HG03469 (cell line): ENCODE results near the gene TPST2.

Experiments used
- ATAC-seq: cut with Tn5 transposase; IDR thresholded peaks from one replicate; pipeline ENCODE4 v1.9.1; 2021; ENCODE audit warnings: mild to moderate bottlenecking, moderate library complexity, moderate number of reproducible peaks; ENCODE audit not compliant: unreplicated experiment

The TPST2 gene

DNA sequence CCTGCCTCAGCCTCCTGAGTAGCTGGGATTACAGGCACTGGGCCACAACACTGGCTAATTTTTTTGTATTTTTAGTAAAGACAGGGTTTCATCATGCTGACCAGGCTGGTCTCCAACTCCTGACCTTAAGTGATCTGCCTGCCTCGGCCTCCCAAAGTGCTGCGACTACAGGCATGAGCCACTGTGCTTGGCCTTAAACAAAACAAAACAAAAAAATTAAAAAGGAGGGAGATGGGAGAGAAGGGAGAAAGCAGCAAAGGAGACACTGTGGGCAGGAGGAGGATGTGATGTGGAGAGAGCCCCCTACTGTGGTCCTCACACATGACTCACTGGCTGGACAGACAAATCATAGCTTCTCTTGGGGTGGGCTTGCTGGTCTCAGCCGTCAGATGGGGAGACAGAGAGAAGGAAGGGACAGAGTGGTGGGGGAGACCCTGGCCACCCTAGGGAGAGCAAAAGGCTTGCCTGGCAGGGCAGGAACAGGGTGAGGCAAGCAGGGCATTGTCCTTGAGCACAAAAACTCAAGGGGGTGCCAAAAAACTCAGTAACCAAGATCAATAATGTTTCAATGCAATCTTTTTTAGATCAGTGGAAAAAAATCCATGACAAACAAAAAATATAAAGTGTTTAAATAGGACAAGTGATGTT is 31.6 kb downstream of the TPST2 start:
- no peak for ATAC-seq

DNA sequence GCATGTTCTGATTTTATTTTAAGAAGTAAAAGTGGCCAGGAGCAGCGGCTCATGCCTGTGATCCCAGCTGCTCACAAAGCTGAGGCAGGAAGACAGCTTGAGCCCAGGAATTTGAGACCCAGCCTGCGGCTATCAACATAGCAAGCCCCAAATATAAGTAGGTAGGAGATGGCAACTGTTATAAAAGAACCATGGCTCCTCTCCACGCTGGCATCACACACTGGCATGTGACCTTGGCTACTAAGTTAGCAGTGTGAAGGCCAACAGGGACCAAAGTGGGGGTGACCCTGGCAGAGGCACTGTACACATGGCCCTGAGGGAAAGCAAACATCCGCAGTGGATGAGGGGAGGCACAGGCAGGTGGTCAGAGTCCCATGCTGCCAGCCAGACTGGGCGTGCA is 33.0 kb downstream of the TPST2 start:
- no peak for ATAC-seq

DNA sequence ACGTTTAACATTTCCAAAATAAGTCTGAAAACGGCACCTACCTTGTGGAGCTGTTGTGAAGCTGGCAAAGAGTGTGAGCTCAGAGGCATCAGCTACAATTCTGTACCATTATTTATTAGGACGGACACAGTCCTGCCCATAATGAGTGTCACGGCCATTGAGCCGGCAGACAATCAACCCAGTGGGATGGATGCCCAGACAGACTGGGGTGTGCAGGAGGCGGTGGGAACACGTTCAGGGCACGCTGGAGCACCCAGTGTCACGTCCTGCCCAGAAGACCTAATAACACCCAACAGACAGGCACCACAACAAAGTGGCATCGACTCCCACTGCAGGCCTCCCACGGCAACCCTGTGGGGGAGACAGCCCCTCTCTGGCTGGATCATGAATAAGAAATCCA is 34.5 kb downstream of the TPST2 start:
- ATAC-seq: no peak

DNA sequence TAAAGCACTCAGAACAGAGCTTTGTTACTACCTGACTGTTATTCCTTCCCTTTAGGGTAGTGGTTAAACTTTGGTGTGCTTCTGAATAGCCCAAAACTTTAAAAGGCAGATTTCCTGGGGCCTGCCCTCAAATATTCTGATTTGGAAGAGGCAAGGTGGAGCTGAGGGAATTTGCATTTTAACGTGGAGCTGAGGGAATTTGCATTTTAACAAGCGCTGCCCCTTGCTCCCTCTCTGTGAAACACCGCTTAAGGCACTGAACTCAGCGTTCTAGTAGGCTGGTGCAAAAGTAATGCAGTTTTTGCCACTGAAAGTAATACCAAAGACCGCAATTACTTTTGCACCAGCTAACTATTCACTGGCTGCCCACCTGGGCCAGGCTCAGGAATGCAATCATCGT is 35.0 kb downstream of the TPST2 start:
- no peak for ATAC-seq

DNA sequence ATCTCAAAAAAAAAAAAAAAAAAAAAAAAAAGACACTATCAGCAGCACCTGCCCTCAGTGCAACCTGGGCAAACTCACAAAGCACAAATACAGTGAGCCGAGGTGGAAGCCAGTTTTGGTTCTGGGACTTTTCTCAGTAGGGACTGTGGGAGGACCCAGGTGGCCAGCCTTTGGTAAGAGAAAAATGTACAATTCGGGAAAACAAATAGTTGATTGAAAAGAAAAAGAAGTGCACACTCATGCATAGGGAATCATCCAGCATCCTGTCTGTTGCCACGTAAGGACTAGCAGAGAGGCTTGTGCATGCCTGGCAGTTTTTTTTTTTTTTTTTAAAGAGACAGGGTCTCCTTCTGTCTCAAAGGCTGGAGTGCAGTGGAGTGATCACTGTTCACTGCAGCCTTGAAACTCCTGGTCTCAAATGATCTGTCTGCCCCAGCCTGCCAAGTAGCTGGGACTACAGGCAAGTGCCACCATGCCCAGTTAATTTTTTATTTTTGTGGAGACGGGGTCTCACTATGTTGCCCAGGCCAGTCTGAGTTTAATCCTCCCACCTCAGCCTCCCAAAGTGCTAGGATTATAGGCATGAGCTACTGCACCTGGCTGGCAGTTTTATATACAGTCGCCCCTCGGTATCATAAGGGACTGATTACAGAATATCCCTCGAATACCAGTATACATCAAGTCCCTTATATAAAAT is 36.7 kb downstream of the TPST2 start:
- ATAC-seq: no peak

DNA sequence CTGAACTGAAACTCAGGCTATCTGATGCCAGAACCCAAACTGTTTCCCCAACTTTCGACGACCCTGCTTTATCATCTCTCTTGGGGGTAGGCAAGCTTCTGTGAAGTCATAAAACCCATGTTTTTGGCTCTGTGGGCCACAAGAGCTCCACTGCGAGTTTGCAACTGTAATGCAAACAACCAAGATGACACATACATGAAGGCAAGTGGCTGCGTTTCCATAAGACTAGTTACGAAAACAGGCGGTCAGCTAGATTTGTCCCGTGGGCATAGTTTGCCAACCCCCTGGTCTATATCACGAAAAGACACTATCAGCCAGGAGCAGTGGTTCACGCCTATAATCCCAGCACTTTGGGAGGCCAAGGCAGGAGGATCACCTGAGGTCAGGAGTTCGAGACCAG is 37.5 kb downstream of the TPST2 start:
- no peak for ATAC-seq

DNA sequence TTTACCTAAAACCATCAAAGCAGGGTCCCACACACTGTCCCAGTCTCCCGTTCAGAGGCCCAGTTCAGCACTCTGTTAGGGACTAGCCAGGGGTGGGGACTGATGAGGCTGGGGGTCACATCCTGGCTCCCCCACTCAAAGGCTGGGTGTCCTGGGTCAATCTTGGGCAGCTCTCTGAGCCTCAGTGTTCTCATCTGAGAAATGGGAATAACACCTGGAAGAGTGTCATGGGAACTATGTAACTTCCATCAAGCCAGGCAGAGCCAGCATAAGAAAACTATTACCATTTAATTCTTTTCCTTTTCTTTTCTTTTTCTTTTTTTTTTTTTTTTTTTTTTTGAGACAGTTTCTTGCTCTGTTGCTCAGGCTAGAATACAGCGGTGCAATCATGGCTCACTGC is 38.4 kb downstream of the TPST2 start:
- ATAC-seq: no peak

DNA sequence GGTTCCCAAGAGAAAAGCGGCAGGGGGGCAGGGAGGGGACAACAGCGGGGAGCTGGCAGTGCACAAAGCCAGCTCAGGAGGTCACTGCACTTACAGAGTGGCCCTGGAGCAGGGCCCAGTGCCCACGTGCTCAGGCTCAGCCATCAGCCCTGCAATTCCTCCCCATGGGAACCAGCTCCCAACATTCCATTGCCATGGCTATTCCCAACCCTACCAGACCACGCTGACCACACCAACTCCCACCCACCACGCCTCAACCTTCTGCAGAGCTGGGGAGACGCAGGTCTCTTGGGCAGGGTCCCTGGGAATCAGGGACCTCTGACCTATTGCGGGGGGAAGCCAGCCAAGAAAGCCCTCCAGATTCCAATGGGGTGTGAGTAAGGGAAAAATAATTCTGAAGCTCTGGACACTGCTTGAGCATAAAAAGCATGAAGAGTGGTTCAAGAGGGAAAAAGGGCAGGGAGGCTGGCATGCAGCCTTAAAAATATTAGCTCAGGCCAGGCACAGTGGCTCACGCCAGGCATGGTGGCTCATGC is 39.4 kb downstream of the TPST2 start:
- ATAC-seq: no peak

DNA sequence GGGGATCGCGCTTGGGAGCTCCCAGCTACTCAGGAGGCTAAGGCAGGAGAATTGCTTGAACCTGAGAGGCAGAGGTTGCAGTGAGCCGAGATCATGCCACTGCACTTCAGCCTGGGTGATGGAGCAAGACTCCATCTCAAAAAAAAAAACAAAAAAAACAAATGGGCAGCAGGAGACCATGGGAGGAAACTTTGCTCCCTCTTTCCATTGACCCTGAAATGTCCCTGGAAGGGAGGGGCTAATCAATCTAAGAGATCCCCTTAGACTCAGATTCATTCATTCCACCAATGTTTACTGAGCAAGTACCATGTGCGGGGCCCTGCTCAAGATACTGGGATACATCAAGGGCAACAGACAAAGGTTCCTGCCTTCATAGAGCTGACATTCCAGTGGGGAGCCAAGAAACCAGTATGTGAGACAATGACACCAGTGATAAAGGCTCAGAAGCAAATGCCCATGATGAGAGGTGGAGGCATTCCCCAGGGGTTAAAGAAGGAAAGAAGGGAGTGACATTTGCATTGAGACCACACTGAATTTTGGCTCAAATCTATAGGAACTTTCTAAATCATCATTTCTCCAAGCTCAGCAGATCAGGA is 39.9 kb downstream of the TPST2 start:
- no peak for ATAC-seq

DNA sequence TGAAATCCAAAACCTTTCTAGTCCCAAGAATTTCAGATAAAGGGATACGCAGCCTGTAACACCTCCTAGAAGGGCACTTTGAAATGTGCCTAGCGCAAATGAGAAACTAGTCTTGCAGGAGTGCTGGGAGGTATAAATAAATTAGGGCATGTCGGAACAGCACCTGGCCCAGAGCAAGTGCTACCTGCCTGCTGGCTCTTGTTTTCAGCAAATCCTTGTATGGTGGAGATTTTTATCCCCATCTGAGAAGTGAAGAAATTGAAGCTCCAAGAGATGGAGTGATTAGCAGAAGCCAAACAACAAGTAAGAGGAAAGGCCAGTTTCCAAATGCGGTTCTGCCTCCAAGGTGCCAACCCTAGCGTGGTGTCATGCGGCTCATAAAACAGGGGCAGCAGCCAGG is 40.9 kb downstream of the TPST2 start:
- no peak for ATAC-seq

DNA sequence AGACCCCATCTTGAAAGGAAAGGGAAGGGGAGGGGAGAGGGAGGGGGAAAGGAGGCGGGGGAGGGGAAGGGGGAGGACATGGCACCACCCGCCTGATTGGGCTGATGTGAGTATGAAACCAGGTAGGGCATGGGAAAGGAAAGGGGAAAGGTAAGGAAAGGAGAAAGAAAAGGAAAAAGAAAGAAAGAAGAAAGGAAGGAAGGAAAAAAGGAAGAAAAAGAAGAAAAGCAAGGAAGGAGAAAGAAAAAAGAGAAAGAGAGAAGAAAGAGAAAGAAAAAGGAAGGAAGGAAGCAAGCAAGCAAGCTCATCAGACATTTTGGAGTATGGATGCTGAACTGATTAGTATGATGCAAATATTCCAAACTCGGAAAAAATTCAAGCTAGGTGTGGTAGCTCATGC is 41.6 kb downstream of the TPST2 start:
- no peak for ATAC-seq

DNA sequence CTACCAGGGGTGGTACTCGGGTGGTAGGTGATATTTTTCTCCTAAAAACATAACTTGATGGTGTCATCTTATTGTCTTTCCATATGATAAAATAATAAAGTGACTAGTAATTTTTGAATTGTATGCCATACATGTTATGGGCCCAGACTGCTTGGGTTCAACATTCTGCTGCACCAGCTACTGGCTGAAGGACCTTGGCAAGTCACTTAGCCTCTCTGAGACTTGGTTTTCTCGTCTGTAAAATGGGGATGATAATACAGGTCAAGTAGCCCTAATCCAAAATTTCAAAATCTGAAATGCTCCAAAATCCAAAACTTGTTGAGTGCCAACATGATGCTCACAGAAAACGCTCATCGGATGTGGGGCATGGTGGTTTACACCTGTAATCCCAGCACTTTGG is 42.1 kb downstream of the TPST2 start:
- ATAC-seq: no peak

DNA sequence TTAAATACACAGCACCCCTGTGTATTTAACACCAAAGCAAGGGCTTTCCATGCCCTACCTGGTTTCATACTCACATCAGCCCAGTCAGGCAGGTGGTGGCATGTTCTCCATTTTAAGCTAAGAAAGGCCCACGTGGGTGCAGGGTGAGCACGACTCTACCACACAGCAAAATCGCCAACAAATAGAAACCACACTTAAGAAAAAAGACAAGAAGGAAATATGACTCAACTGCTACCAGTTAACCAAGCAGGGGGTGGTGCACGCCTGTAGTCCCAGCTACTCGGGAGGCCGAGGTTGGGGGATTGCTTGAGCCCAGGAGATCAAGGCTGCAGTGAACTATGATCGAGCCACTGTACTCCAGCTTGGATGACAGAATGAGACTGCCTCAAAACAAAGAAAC is 42.5 kb downstream of the TPST2 start:
- no peak for ATAC-seq

DNA sequence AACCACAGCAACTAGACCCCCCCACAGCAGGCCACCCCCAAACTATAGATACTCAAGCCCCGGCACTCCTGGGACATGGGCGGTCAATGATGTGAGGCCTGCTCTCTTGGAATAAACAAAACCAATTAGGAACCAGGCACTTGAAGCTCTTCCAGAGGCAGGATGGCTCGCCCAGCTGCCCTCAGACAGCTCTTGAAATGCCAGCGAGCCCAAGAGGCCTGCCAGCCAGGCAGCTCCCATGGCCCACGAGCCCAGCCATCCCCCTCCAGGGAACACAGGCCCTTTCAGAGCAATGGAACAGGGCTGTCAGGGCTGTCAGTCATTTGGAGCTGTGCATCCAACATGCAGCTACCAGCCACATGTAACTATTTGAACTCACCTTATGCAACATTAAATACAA is 43.6 kb downstream of the TPST2 start:
- ATAC-seq: no peak

DNA sequence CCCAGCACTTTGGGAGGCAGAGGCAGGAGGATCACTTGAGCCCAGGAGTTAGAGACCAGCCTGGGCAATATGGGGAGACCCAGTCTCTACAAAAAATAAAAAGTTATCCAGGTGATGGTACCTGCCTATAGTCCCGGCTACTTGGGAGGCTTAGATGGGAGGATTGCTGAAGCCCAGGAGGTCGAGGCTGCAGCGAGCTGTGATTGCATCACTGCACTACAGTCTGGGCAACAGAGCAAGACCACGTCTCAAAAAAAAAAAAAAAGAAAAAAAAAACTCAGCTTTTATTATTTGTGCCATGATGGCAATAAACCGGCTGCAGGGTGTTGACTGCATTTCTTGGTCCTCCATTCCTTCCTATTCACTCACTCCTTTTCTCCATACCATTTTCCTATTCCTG is 44.1 kb downstream of the TPST2 start:
- no peak for ATAC-seq

DNA sequence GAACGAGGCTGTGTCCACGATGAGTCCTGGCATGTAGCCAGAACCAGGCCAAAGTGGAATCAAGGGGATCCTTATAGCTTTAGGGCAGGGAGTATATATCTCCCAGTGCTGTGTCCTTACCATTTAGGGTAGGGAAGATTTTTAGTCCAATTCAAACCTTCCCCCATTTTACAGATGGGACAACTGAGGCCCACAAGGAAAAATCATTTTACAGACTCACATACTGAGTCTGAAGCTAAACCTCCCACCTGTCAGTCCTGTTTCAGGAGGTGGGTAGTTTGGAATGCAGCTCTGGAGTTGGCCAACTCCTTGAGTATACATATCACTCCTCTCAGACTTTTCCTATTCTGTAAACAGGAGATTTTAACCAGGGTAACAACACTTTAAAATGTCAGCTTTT is 44.5 kb downstream of the TPST2 start:
- ATAC-seq: no peak

DNA sequence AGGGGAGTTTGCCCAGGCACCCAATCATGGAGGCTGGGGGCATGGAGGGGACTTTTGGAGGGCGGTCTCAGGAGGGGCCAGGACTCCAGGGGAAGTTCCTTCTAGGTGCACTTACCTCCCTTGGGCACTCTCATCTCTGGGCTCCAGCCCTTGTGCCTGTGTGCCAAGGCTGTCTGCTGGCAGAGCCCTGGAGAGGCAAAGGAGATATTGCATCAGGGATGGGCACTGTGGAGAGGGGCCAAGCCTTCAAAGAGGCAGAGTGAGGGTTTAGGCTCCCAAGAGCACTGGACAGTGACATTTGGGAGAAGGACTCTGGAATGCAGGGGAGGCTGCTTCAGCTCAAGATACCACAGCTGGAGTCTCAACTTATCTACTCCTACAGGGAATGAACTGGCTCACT is 45.4 kb downstream of the TPST2 start:
- ATAC-seq: no peak

DNA sequence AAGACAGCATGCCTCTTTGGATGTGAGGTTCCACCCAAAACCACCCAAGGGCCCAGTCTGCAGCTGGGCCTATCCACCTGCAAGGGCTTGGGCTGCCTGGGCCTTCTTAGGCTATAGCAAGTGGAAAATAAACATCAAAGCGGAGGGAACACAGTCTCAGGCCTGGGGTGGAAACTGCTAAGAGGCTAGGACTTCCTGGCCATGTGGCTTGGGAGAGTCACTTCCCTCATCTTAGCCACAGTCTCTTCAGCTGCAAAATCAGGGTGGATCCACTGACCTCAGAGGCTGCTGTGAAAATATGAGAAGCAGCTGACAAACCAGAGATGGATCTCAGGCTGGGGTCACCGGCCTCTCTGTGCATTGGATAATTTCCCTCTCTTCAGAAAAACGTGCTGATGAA is 47.1 kb downstream of the TPST2 start:
- ATAC-seq: no peak

DNA sequence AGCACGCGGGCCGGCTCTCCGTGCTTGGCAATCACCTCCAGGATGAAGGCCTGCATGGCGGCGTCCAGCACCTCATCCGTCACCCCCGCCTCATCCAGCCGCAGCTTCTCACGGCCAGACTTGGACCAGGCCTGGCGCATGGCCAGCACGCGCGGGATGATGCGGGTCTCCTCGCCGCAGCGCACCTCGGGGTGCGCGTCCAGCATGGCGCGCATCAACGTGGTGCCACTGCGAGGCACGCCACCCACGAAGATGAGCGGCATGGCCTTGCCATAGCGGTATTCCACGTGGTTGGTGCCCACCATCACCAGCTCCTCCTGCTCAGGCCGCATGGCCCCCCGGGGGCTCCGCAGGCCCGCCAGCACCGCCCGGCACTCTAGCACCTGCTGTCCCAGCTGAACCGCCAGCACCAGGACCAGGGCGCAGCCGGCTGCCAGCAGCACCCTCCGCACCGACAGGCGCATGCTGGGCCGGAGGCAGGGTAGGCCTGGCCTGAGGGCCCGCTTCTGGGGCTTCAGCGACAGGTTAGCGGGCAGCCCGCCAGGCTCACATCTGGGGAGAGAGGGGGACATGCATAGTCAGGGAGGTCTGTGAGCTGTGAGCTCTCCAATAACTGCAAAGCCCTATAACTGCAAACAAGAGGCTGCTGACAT is 48.6 kb downstream of the TPST2 start:
- no peak for ATAC-seq

DNA sequence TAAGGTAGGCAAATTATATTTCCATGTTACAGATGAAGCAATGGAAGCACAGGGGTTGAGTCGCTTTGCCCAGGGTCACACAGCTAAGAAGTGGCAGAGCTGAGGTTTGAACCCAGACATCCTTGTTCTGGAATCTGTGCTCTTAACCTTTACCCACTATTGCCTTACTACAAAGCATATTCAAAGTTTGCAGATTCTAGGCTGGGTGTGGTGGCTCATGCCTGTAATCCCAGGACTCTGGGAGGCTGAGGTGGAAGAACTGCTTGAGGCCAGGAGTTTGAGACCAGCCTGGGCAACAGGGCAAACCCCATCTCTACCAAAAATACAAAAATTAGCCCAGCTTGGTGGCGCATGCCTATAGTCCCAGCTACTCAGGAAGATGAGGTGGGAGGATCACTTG is 49.8 kb downstream of the TPST2 start:
- no peak for ATAC-seq

DNA sequence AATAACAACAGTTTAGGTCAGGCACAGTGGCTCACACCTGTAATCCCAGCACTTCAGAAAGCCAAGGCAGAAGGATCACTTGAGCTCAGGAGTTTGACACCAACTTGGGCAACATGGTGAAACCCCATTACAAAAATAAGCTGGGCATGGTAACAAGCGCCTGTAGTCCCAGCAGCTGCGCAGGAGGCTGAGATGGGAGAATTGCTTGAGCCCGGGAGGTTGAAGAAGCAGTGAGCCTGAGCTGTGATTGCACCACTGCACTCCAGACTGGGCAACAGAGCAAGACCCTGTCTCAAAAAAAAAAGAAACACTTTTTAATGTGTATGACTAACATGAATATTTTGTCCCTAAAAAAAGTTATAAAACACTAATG is 53.2 kb downstream of the TPST2 start:
- no peak for ATAC-seq
